Activated gamma-delta T cell (primary cell): ENCODE data around the gene BABAM1.

Source experiments
- DNase-seq: peaks from one replicate; lab custom pipeline; 2025; lab: John Stamatoyannopoulos, UW

The BABAM1 gene

DNA sequence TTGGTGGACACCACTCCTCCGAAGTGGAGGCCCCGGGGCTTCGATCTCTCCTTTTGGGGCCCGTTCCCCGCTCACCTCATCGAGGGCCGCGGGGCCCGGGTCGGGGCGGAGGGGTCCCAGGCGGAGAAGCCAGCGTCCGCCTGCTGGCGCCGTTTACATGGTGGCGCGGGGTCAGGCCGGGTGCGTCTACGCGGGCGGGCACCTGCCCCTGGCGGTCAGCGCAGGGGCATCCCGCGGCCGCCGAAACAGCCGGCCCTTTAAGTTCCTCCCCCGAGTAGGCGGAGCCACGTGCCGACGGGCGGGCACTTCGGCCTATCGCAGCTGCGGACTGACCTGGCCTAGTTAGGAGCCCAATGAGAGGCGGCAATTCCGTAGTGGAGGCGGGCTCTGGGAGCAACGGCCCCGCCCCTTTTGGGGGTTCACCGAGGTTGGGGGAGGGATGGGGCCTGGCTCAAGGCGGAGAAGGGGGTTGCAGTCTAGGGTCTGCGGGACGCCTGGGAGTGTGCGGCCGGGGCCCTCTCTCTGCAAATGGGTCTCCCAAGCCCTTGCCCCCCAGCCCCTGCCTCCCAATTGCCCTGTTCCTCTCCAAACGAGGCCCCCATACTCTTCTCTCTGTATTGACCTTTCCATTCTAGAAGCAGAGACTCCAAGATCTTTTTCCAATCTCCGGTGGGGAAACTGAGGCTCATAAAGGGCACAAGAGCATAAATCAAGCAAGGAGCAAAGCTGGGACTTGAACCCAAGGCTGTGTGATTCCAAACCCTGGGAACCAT lies 36.1 kb downstream of the BABAM1 start, which contains the start of gene ABHD8:
TSS of gene ABHD8 (minus strand) at position 259 of the 773 bp plus-strand sequence. CDS start 1,809 bp downstream, outside the sequence.
- peak; percentile 81 for DNase-seq

DNA sequence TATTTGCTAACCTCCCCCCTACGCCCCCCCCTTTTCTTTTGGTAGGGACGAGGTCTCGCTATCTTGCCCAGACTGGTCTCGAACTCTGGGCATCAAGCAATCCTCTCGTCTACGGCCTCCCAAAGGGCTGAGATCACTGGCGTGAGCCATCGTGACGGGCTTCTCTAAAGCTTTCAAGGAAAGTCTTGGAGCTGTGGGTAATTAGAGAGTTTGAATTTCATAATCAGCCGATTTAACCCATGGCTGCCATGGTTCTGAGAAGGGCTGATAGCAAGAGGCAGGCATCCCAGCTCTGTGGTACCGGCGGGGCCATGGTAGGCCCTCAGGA lies 36.7 kb downstream of the BABAM1 start:
- no peak for DNase-seq

DNA sequence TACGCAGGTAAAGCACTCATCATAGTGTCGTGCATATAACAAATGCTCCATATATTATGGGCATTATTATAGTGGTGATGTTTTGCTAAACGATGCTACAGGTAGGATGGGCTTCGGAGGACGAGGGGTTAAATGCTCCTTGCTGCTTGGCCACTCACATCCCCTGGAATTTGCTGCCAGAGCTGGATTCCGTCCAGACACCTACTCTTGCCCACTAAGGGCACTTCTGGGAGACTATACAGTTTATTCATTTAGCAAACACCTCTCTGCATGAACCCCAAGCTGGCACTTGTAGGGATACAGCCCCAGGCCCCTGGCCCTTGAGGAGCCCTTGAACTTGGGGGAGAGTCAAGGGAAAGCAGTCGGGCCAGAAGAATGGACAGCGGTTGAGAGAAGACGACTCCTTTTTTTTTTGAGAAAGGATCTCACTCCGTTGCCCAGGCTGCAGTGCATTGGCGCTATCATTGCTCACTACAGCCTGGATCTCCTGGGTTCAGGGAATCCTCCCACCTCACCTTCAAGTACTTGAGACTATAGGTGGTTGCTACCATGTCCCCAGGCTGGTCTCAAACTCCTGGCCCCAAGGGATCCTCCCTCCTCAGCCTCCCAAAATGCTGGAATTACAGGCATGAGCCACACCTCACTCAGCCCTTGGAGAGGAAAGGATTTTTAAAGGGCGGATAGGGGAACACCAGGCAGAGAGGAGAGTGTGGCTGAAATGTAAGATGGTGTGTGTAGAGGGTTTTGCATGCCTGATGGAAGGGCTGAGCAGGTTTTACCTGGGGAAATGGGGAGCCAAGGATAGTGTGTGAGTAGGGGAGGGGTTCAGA lies 37.4 kb downstream of the BABAM1 start:
- no peak for DNase-seq

DNA sequence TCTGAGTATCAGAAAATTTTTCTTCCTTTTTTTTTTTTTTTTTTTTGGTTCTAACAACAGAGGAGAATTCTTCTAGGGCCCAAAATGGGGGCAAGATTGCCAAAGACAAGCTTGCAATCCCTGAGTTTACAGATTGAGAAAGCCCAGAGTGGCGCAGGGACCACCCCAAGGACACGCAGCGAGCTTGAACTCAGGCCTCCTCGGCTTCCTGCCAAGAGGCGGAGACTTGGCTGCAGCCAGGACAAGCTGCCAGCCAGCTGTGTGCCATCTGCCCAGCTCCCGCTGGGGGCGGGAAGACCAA lies 37.9 kb downstream of the BABAM1 start:
- DNase-seq, result no peak

DNA sequence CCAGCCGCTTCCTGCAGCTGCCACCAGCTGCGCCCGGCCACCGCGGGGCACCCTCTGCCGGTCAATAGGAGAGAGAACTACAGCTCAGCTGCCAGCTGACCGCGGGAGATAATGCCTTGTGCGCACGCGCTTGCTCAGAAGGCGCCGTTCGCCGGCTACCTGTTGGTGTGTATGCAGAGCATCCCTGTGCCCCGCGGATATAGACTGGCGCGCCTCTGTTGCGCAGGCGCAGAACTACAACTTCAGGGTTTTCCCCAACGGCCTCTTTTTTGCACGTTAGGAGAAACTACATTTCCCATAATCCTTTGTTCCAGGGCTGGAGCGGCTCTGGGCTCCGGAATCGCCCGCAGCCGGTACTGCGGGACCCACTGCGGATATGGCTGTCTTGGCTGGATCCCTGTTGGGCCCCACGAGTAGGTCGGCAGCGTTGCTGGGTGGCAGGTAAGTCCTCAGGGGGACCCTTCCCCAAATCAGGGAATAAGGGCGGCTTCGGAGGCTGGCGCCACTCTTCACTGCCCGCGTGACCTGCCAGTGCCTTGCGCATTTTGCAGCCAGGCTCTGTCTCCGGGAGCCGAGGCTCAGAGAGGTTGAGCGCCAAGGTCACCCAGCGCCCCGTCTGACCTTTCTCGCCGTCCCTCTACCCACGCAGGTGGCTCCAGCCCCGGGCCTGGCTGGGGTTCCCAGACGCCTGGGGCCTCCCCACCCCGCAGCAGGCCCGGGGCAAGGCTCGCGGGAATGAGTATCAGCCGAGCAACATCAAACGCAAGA lies 38.5 kb downstream of the BABAM1 start, which contains the start of gene MRPL34:
TSS of gene MRPL34 (plus strand) at position 356 of the 768 bp plus-strand sequence. CDS start at position 377, 21 bp downstream.
- DNase-seq, result peak; percentile 88

DNA sequence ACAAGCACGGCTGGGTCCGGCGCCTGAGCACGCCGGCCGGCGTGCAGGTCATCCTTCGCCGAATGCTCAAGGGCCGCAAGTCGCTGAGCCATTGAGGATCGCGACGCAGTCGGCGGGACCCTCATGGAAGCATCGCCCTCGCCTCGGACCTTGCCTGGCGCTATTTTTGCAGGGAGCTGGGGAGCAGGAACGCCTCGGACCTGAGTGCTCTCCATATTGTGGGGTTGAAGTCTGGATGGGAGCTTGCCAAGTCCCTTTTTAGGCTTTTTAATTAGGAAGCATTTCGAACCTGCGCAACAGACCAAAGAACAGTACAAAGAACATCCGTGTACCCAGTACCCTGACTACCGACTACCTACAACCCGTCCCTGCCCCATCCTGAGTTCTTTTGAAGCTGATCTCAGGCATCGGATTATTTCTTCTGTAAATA lies 39.1 kb downstream of the BABAM1 start:
- DNase-seq, result no peak

DNA sequence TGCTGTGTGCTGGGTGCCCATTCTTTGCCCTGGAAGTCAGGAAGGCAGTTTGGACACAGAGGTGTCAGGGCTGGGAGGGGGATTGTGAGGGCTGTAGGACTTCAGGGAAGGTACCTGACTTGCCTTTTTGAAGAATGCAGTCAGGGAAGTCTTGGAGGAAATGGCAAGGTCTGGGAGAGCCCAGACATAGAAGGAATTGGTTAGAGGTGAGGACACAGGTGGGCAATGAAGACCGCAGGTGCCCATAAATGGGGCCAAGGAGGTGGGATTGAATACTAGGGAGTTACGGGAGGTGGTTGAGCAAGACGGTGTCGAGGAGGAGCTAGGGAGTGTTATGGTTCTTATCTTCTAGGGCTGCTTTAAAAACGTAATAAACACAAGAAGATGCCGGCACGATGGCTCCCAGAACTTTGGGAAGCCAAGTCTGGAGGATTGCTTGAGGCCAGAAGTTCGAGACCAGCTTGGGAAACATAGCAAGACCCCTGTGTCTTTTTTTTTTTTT lies 40.7 kb downstream of the BABAM1 start:
- DNase-seq, result no peak

DNA sequence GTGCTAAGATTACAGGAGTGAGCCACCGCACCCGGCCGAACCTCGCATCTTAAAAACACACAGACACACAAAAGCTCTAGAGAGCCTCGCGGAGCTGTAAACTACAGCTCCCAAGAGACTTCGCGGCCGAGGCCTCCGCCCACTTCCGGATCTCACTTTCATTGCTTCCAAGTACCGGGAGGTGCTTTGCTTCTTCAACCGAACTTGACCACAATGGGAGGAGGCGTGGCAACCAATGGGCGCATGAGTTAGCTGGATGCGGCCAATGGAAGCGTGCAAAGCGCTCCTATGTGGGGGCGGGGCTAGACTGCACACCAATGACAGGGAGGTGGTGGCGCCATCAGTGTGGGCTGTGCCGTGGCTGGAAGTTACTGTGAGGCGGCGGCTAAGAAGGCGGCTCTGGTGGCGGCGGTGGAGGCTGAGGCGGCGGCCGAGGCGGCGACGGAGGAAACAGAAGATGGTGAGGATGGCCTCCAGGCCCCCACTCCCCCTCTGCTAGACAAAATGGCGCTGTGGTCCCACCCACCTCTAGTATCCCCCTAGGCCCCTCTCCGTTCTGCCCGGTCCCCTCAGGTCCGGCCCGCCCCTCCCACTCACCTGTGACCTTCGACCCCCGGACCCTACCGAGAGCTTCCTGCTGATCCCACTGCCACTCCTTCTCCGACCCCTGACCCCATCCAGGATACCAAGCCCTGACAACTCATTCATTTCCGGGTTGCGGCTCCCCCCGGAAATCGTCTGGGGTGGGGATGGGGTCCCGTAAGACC lies 42.1 kb downstream of the BABAM1 start, which contains the start of gene DDA1:
TSS of gene DDA1 (plus strand) at position 366 of the 767 bp plus-strand sequence. CDS start at position 458, 92 bp downstream.
- DNase-seq, result peak; percentile 78

DNA sequence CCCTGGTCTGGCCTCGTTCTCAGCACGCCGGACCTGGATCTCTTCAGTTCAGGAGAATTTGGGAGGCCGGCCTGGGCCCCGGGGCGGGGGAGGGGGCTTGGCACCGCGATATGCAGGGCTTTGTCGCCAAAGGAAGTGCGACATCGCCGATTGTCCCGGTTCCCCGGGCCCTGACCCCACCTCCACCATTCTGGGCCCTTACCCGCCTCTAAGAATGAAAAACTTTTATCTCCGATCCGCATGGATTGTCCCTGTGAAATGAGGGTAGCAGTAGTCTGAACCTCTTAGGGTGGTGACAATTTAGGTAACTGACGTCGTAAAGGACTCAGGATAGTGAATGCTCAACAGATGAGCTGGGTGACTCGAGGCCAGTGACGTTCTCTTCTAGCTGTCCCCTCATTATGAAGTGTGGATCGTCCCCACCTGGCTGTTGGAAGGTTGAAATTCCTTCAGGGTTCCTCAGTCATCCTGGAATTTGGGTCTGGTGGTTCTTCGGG lies 42.8 kb downstream of the BABAM1 start:
- no peak for DNase-seq

DNA sequence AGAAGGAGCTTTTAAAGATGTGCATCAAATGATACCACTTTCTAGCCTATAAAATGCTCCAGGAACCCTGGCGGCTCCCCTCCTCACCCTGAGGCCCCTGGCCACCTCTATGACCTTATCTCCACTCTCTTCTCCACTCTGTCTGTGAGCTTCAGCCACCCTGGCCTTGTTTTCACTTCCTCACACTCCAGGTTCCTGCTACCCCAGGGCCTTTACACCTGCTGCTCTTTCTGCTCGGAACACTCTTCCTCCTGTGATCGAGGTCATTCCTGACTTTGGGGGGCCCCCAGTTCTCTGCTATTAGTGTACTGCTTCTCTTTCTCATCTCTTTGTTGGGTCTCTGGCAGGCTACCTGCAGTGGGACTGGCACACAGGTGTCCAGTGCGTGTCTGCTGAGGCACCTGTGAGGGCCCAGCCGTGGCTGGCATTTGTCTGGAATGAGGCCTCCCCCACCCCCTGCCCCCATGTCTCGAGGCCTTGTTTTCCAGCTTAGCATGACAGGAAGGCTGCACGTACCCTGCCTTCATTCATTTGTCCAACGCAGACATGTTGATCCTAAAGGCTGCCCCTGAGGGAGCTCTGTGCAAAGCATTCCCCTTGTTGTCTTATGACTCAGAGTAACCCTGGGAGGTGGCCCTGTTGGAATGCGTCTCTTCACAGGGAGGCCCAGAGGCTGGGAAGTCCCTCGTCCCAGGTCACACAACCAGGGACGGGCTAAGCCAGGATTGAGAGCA lies 44.4 kb downstream of the BABAM1 start:
- DNase-seq, result no peak

DNA sequence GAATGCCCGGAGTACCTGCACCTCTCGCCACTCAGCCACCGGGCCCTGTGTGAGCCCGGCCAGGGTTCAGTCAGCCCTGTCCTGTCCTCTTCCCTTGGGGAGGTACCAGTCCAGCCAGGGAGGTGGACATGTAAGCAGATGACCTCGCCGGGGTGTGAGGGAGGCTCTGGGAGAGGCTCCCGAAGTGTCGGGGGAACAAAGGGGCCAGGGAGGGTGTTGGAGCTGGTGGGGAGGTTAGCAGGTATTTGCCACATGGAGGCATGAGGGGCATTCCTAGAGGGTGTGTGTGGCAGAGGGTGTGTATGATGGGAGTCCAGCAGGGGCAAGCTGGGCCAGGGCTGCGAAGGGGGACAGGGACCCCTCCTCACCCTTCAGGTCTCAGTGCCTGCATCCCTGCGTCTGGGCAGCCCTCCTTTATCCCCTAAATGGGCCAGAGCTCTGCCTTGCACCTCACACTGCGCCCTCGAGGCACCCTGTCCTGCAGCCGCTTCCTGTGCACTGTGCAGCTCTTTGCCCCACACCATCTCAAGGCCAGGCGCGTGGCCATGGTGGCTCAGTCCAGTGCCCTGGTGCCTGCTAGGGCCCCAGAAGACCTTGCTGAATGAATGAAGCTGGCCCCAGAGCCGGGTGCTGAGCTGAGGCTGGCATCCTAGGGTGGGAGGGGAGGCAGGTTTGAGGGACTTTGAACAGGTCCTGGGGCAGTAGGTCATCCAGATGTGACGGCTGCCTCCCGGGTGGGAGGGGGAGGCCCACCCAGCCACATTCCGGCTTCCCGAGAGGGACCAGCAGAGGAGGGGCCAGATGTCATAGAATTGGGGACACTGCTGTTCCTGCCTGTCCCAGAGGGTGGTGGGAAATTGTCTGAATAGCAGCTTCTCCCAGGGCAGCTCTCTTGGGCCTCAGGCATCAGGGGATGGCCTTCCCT lies 45.2 kb downstream of the BABAM1 start:
- no peak for DNase-seq

DNA sequence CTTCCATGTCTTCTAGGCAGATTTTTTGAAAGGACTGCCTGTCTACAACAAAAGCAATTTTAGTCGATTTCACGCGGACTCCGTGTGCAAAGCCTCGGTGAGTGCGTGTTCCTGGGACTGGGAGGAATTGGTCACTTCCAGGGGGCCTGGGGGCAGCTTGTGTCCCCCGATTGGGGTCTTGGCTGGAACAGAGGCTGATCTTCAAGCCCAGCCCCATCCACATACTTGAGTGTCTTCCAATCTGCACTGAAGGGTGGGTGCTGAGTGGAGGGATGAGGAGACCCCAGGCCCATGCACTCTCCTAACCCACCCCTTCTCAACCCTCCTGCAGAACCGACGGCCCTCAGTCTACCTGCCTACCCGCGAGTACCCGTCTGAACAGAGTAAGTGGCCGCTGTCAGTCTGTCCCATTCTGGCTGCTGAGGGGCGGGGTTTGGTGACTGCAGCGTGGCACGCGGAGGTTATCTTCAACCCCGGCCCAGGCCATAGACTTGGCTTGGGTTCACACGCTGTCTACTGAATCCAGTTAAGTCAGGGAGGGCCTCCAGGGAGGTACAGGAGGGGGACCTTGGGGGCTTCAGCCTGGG lies 46.9 kb downstream of the BABAM1 start:
- no peak for DNase-seq

DNA sequence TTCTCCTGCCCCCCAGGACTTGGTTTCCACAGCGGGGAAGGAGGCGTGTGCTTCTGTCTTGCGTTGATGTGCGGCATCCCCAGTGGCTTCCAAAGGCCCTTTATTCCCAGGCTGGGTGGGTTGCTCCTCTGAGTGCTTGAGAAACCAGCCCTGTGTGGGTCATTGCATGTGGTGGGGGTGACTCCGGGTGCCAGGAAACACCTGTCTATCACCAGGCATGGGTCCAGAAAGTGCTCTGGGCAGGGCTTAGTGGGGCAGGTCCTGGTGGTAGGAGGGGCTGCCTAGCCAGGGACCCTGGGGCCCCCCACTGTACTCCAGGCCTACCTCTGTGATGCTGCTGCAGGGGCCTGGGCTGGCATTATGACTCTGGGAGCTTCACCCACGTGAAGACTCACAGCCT lies 51.7 kb downstream of the BABAM1 start:
- DNase-seq, result no peak

DNA sequence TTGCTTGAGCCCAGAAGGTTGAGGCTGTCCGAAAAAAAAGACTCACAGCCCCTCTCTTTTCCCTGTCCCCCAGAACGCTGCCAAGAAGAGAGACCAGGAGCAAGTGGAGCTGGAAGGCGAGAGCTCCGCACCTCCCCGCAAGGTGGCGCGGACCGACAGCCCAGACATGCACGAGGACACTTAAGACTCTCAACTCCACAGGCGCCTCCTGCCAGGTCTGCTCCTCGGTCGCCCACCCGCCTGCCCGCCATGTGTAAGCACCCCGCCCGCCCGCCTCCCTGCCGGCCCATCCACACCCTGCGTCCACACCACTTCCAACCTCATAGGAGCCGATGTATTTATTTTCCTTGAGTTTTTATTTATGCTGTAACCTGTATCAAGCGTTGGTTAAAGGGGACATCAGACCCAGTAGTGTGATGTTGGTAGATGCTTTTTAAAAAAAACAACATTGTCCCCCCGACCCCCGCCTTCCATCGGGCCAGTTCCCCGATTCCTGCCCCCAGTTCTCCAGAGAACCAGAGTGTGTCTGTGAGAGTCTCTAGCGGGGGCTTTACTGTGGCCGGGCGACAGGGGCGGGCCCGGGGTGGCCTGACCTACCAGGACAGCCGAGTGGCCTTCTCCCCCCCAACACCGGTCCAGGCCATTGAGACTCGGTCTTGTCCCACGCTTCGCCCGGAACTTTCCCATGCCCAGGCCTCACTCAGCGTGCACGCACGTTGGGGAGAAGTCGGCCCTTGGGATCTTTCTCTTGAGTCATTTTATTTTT lies 52.4 kb downstream of the BABAM1 start:
- DNase-seq, result no peak

DNA sequence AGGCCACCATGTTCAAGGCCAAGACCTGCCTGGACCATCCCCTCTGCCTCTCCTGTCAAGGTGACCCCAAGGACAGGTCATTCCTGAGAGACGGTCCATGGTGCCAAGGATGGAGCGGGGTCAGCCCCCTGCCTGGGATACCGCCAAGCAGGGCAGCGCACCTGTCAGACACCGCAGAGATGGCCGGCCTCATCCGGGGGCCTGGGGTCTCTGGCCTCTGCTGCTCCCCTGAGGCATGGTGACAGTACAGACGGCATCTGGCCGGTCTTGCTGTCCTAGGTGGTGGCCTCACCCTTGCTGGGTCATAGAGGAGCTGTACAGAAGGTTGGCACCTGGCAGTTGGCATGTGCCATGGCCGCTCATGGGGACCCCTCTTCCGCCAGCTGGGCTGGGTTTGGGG lies 53.2 kb downstream of the BABAM1 start:
- no peak for DNase-seq

DNA sequence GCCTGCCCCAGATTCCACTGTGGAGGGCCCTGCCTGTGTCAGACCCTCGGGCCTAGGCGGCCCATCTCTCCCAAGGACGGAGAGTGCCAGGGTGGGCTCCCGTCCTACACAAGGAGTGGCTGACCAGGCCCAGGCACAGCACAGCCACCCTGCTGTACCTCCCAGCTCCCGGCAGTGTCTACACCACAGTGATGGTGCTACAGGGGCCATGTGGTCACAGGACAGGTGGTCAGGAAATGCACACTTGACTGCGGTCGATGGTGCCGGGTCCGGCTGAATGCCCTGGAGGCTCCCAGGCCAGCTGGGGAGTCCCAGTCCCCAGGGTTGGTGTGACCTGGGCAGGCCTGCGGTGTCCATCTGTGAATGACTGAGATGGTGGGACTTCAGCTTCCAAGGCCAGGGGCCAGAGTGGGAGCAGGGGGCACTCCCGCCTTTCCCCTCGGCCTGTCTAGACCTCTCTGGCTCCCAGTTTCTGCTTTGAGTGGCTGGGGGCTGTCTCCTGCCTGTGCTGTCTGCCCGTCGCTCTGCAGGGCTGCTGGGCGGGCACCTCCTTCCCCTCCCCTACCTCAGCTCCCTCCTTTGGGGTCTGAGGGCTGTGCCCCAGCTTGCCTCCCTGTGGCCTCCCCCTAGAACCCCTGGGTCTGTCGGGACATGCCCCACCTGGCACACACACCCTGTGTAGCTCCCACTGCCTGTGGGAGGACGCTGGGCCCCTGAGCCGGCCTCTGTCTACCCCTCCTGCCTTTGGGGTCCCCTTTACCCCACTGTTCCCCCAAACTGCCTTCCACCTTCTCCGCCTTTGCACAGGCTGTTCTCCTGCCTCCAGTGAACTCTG lies 54.6 kb downstream of the BABAM1 start:
- no peak for DNase-seq

DNA sequence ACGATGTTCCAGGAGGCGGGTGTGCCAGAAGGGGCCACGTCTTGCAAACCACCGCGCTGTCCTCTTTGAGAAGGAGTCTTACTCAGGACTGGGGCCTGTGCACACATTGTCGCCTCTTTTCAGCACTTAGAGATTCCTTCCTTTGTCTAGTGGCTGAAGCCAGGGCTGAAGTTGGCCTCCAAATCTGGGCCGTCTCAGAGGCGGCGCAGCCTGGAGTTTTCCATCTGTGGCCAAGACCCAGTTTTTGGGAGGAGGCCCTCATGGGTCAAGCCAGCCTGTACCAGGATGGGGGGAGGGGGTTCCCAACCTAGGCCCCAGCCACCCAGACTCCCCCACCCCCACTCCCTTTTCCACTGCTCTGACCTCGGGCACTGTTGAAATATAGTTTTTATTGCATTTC lies 55.6 kb downstream of the BABAM1 start:
- no peak for DNase-seq
